CD4-positive, alpha-beta T cell (primary cell): ENCODE data around the gene PADI3. TPM values are rescaled to one million over a fixed set of nuclear protein-coding genes. Genes with fewer than 3 reads are reported as not detected.

Experiments used
- ATAC-seq: fragments of 200-7000 bp; cut with Tn5 transposase; one replicate; pipeline ENCODE4 v1.10.0; 2022; ENCODE audit warnings: mild to moderate bottlenecking; ENCODE audit not compliant: poor library complexity
- CTCF ChIA-PET: fragments of 350-600 bp; sonication (Branson Sonifier 250); formaldehyde crosslinking; loops from one replicate; lab custom pipeline; 2021; ENCODE audit warnings: antibody characterized with exemption, inconsistent platforms; lab: Charles Lee
- POLR2A ChIA-PET: fragments of 350-600 bp; sonication (Branson Sonifier 250); formaldehyde crosslinking; loops from one replicate; lab custom pipeline; 2021; ENCODE audit warnings: antibody characterized with exemption, inconsistent platforms; lab: Charles Lee
- DNase-seq, 14 experiments: peaks; one replicate each; pipeline ENCODE4 v3.0.0-alpha.2; 2013 to 2020; ENCODE audit warnings: mixed read lengths in 2 of 14
- H3K27ac ChIP-seq, 2 donors: one replicate each; pipeline versions ENCODE4 v1.5.1 to v1.7.0; 2013; ENCODE audit warnings: low read length in 2 of 2, low read depth in 1 of 2, mild to moderate bottlenecking in 1 of 2
- H3K27me3 ChIP-seq, 2 experiments: 1 replicate in 1 of 2; 2 replicates in 1 of 2; pipeline versions ENCODE4 v1.6.1 to v1.7.0; 2013; ENCODE audit warnings: low read length in 2 of 2, control low read depth in 1 of 2, mild to moderate bottlenecking in 1 of 2, moderate library complexity in 1 of 2; ENCODE audit not compliant: insufficient read depth in 2 of 2, control insufficient read depth in 1 of 2
- H3K36me3 ChIP-seq: one replicate; pipeline ENCODE4 v1.6.1; 2013; ENCODE audit warnings: low read length, control low read depth; ENCODE audit not compliant: insufficient read depth
- H3K4me1 ChIP-seq: one replicate; pipeline ENCODE4 v1.6.1; 2013; ENCODE audit warnings: low read length, control low read depth; ENCODE audit not compliant: insufficient read depth
- H3K4me3 ChIP-seq: one replicate; pipeline ENCODE4 v1.5.1; 2013; ENCODE audit warnings: mild to moderate bottlenecking, low read length, moderate library complexity
- H3K9me3 ChIP-seq, 2 experiments: 1 replicate in 1 of 2; 2 replicates in 1 of 2; pipeline versions ENCODE4 v1.6.1 to v1.7.0; 2013; ENCODE audit warnings: low read length in 2 of 2, mild to moderate bottlenecking in 2 of 2, control low read depth in 1 of 2, moderate library complexity in 1 of 2; ENCODE audit not compliant: control insufficient read depth in 1 of 2, insufficient read depth in 1 of 2
- H3K27ac Mint-ChIP-seq: one replicate; pipeline ENCODE4 v1.8.0; 2020; ENCODE audit warnings: mixed read lengths
- H3K27me3 Mint-ChIP-seq: one replicate; pipeline ENCODE4 v1.8.0; 2021; ENCODE audit warnings: mixed read lengths
- H3K36me3 Mint-ChIP-seq: one replicate; pipeline ENCODE4 v1.8.0; 2021; ENCODE audit warnings: low read depth, mixed read lengths
- H3K4me1 Mint-ChIP-seq: one replicate; pipeline ENCODE4 v1.8.0; 2021; ENCODE audit warnings: low read depth, mixed read lengths
- H3K4me3 Mint-ChIP-seq: one replicate; pipeline ENCODE4 v1.8.0; 2020; ENCODE audit warnings: mild to moderate bottlenecking, mixed read lengths
- H3K9me3 Mint-ChIP-seq: one replicate; pipeline ENCODE4 v1.8.0; 2020; ENCODE audit warnings: mixed read lengths
- intact Hi-C, 2 experiments: fragments of 100-400 bp; cut with DNase I in 1 of 2; cut with micrococcal nuclease in 1 of 2; formaldehyde crosslinking; loops; one replicate each; pipeline versions ENCODE4 v1.15.1 to v1.9.0; 2023 to 2025; cut with DNase I, micrococcal nuclease
- total RNA-seq, 174 experiments: library from RNA in 2 of 174; stranded (reverse) in 2 of 174; gene quantifications; one replicate each; pipeline ENCODE4 v1.2.3 and lab custom pipeline; 2021 to 2026
- TF ChIP-seq, protein P1 (sequence below): fragments of 200-600 bp; IDR thresholded peaks from one replicate; pipeline ENCODE4 v1.8.0; 2022; ENCODE audit warnings: antibody characterized with exemption, mild to moderate bottlenecking

Gene PADI3
- total RNA-seq, 2 experiments from 2014 or later: not detected

DNA sequence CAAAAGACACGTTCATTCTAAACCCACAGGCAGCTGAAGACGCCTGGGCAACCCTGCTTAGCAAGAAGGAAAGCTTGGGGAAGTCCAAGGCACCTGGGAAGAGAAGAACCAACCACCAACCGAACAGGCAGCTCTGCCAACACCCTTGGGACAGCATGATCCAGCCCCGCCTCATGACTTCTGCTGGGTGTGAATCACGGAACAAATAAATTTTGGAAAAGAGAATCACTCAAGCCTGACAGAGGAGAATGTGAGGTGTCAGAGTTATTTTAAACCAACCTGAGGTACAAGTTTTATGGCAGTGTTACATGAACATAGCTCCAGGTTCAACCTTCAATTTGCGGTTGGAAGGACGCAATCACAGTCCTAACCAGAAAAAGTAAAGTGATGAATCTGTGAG lies 49.1 kb downstream of the PADI3 start:
- H3K27ac ChIP-seq: no peak overlapping the region
- no peaks in the 10 kb centered on the region for H3K36me3 ChIP-seq
- ChIA-PET CTCF (no interaction called here), POLR2A (no interaction called here)
- H3K4me1 ChIP-seq: no peaks in the 10 kb centered on the region
- intact Hi-C loops: no loop called here
- Mint-ChIP-seq H3K4me3 (no peak overlapping the region), H3K9me3 (peaks cover 9% of the 10 kb centered on the region), H3K36me3 (peaks cover 3% of the 10 kb centered on the region), H3K27ac (no peak overlapping the region), H3K27me3 (peaks cover 38% of the 10 kb centered on the region), H3K4me1 (no peaks in the 10 kb centered on the region)
- H3K9me3 ChIP-seq: peaks cover 9 to 13% of the 10 kb centered on the region in 2 experiments
- ATAC-seq: no peak
- H3K4me3 ChIP-seq: no peak overlapping the region
- no peak for DNase-seq
- H3K27me3 ChIP-seq: peaks cover 0 to 9% of the 10 kb centered on the region in 2 experiments
- TF ChIP-seq, protein P1, sequence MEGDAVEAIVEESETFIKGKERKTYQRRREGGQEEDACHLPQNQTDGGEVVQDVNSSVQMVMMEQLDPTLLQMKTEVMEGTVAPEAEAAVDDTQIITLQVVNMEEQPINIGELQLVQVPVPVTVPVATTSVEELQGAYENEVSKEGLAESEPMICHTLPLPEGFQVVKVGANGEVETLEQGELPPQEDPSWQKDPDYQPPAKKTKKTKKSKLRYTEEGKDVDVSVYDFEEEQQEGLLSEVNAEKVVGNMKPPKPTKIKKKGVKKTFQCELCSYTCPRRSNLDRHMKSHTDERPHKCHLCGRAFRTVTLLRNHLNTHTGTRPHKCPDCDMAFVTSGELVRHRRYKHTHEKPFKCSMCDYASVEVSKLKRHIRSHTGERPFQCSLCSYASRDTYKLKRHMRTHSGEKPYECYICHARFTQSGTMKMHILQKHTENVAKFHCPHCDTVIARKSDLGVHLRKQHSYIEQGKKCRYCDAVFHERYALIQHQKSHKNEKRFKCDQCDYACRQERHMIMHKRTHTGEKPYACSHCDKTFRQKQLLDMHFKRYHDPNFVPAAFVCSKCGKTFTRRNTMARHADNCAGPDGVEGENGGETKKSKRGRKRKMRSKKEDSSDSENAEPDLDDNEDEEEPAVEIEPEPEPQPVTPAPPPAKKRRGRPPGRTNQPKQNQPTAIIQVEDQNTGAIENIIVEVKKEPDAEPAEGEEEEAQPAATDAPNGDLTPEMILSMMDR: no peak

DNA sequence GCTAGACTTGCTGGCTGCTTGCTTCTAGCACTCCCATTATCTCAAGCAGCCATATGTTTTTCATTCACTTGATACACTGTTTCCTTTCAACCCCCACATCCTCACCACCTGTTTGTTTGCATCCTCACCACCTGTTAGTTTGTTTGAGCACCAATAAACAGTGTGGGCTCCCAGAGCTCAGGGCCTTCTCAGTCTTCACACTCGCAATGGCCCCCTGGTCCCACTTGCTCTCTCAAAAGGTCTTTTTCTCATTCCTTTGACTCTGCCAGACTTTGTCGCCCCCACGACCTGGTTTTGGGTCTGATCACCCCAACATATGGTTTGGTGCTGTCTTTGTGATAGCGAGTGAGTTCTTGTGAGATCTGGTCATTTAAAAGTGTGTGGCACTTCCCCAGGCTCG lies 52.9 kb downstream of the PADI3 start:
- ChIA-PET POLR2A (no interaction called here), CTCF (no interaction called here)
- Histone ChIP-seq H3K36me3 (no peaks in the 10 kb centered on the region), H3K27me3 (no peaks in the 10 kb centered on the region), H3K4me1 (no peaks in the 10 kb centered on the region), H3K4me3 (no peak overlapping the region), H3K9me3 (peaks cover 9 to 17% of the 10 kb centered on the region in 2 experiments), H3K27ac (no peak overlapping the region)
- Mint-ChIP-seq H3K9me3 (peaks cover 9% of the 10 kb centered on the region), H3K4me3 (no peak overlapping the region), H3K4me1 (no peaks in the 10 kb centered on the region), H3K27ac (no peak overlapping the region), H3K27me3 (peaks cover 11% of the 10 kb centered on the region), H3K36me3 (peaks cover 3% of the 10 kb centered on the region)
- intact Hi-C loops: no loop called here
- TF ChIP-seq, protein P1: no peak
- no peak for ATAC-seq
- DNase-seq: no peak

DNA sequence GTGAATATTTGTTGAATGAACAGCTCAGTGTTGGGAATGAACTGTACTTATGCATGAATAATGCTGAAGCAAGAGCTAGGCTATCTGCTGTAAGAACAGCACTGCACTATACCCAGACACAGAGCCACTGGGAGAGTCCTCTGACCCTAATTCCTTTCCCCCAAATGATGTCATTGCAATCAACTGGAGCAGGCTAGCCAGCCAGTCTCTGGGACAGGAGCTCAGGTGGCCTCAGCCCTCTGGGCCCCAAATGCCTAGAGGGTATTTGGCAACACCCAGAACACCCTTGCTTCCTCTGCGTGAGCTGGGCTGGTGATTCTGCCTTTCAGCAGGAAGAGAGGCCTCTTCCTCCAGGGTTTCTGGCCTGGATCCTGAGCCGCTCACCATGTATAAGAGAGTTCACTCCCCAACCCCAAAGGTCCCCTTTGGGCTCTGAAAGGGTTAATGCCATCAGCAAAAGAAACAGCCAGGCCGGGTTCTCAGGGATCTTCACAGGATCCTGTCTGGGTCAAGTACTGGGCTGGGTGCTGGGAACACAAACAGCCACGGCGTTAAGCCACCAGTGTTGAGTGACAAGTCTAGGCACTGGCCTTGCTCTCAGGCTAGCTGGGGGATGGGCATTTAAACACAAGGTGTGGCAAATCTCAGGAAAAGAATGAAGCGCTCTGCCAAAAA lies 55.4 kb downstream of the PADI3 start:
- DNase-seq: no peak
- Histone ChIP-seq H3K36me3 (no peaks in the 10 kb centered on the region), H3K4me3 (no peak overlapping the region), H3K4me1 (no peaks in the 10 kb centered on the region), H3K27ac (no peak overlapping the region), H3K9me3 (peaks cover 9 to 17% of the 10 kb centered on the region in 2 experiments), H3K27me3 (peaks cover 0 to 13% of the 10 kb centered on the region in 2 experiments)
- H3K4me3 Mint-ChIP-seq: no peak overlapping the region
- ChIA-PET POLR2A (no interaction called here), CTCF (no interaction called here)
- ATAC-seq: no peak
- H3K4me1 Mint-ChIP-seq: no peaks in the 10 kb centered on the region
- H3K9me3 Mint-ChIP-seq: peaks cover 9% of the 10 kb centered on the region
- intact Hi-C loops: no loop called here
- TF ChIP-seq, protein P1: no peak
- H3K27me3 Mint-ChIP-seq: peaks cover 16% of the 10 kb centered on the region
- no peaks in the 10 kb centered on the region for H3K36me3 Mint-ChIP-seq
- no peak overlapping the region for H3K27ac Mint-ChIP-seq
